NB4 (cell line): ENCODE results near the gene ZNF506.
"Not testable (repeated sequence)": the region's sequence is repeated elsewhere in the genome, so short reads cannot be mapped to it uniquely, and the experiment has no call there.

Experiments
- DNase-seq: peaks from one replicate; pipeline ENCODE4 v3.0.0; 2010; ENCODE audit warnings: low read depth
- H3K4me3 ChIP-seq: one replicate; pipeline ENCODE4 v1.5.1; 2011; ENCODE audit warnings: mild to moderate bottlenecking, low read depth, low read length, moderate library complexity
- MYC ChIP-seq: IDR thresholded peaks from 2 replicates; pipeline ENCODE4 v1.6.1; 2011; ENCODE audit warnings: low read depth, low read length
- POLR2A ChIP-seq: IDR thresholded peaks from 2 replicates; pipeline ENCODE4 v1.6.1; 2011; ENCODE audit warnings: mild to moderate bottlenecking; ENCODE audit not compliant: insufficient read length; ENCODE audit errors: extremely low read depth
- TF ChIP-seq, protein P1 (sequence below): IDR thresholded peaks from 2 replicates; pipeline ENCODE4 v1.6.1; 2011; ENCODE audit warnings: low read depth, low read length
- TF ChIP-seq, protein P2 (sequence below): IDR thresholded peaks from one replicate; pipeline ENCODE4 v1.5.1; 2012; ENCODE audit warnings: low read depth, low read length

ZNF506 gene

DNA sequence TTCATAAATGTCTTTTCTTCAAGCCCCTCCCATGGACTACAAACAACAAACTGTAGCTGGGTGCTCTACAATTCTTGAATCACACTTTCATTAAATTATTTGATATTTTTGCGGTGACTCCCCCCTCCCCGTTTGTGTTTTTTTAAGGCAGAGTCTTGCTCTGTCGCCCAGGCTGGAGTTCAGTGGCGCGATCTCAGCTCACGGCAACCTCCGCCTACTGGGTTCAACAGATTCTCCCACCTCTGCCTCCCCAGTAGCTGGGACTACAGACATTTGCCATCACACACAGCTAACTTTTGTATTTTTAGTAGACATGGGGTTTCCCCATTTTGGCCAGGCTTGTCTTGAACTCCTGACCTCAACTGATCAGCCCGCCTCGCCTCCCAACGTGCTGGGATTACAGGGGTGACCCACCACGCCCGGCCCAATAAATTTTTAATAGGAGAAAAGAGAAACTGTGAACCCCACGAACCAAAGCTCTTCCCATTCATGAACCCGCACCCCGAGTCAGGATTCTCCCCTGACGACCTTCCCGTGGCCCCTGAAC is 703 bp downstream of the ZNF506 start:
- no peak for DNase-seq
- peak overlapping the region; percentile 69 for H3K4me3 ChIP-seq
- TF ChIP-seq, protein P1, sequence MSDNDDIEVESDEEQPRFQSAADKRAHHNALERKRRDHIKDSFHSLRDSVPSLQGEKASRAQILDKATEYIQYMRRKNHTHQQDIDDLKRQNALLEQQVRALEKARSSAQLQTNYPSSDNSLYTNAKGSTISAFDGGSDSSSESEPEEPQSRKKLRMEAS: no peak
- no peak for TF ChIP-seq MYC
- TF ChIP-seq, protein P2, sequence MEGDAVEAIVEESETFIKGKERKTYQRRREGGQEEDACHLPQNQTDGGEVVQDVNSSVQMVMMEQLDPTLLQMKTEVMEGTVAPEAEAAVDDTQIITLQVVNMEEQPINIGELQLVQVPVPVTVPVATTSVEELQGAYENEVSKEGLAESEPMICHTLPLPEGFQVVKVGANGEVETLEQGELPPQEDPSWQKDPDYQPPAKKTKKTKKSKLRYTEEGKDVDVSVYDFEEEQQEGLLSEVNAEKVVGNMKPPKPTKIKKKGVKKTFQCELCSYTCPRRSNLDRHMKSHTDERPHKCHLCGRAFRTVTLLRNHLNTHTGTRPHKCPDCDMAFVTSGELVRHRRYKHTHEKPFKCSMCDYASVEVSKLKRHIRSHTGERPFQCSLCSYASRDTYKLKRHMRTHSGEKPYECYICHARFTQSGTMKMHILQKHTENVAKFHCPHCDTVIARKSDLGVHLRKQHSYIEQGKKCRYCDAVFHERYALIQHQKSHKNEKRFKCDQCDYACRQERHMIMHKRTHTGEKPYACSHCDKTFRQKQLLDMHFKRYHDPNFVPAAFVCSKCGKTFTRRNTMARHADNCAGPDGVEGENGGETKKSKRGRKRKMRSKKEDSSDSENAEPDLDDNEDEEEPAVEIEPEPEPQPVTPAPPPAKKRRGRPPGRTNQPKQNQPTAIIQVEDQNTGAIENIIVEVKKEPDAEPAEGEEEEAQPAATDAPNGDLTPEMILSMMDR: no peak
- no peak for TF ChIP-seq POLR2A

DNA sequence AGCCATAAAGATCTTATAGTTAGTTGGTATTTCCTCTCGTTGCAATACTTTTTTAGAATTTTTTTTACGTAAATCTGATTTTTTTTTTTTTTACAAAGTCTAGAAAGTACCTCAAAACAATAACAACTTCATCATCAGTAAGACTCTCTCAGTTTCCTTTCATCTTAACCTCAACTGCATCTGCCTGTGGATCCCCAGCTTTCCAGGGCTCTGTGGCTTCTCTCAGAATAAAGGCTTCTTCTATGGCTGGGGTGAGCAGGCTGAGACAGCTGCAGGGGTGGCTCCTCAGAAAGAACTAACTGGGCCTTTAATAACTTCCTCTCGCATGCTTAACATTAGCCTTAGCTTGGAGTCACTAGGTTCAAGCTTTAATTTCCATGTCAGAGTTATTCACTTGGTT is 4.2 kb downstream of the ZNF506 start:
- TF ChIP-seq MYC (no peak), POLR2A (no peak)
- TF ChIP-seq, protein P1: no peak
- TF ChIP-seq, protein P2: no peak
- no peak for DNase-seq
- no peak overlapping the region for H3K4me3 ChIP-seq

DNA sequence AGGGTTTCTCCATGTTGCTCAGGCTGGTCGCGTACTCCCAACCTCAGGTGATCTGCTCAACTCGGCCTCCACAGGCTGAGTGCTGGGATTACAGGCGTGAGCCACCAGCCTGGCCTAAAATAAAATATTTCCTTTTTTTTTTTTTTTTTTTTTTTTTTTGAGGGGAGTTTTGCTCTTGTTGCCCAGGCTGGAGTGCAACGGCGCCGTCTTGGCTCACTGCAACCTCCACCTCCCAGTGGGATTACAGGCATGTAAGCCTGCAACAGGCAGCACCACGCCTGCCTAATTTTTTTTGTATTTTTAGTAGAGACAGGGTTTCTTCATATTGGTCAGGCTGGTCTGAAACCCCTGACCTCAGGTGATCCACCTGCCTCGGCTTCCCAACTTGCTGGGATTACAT is 4.9 kb downstream of the ZNF506 start:
- no peak for DNase-seq
- no peak overlapping the region for H3K4me3 ChIP-seq
- no peak for TF ChIP-seq POLR2A
- TF ChIP-seq, protein P1: no peak
- TF ChIP-seq MYC: no peak
- TF ChIP-seq, protein P2: no peak

DNA sequence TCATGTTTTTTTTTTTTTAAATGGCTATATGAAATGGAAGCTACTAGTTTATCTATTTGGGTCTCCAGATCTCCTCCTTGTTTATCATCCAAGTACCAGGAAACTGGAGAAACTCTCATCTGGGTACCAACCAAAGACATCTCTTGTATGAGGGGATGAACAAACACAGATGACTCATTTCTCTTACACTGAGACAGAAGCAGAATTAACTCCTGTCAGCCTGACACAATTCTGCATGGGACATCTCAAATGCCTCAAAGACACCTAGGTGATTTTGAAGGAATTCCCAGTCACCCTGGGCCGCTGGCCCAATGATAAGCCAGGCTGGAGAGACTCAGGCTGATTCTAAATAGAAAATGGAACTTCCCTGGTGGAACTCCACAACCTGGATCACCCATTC is 9.6 kb downstream of the ZNF506 start:
- DNase-seq, H3K4me3 ChIP-seq: not testable (repeated sequence)

DNA sequence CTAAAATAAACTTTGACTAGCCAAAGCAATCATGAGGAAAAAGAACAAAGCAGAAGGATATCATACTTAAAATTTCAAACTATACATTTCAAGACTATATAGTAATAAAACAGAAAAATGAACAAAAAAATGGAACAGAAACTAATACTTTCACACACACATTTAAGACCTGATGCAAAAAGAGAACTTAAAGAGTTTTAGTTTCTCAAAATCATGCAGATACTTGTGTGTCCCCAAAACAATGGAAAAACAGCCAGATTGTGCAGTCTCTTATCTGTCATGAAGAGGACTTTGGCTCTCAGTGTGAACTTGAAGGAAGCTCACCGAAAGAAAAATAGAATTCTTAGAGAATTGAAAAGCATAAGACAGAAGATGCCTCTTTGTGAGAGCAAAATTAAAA is 16.1 kb downstream of the ZNF506 start:
- H3K4me3 ChIP-seq: no peak overlapping the region
- no peak for DNase-seq
- TF ChIP-seq MYC: no peak
- TF ChIP-seq, protein P2: no peak
- TF ChIP-seq, protein P1: no peak
- TF ChIP-seq POLR2A: no peak

DNA sequence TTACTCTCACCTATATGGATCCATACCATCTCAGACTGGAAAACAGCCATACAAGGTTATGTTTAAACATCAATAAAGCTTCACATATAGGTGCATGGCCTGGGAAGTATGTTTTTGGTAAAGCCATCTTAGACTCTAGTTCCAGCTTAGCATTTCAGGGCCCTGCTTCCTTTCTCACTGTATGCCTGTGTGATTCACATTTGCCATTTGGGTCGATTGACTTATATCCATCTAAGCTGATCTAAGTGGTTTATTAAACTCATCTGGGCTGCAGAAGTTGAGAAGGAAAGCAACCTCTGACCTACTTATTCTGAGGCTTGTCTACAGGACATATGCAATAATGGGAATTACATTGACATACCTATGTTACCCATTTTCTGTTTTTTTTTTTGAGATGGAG is 33.5 kb downstream of the ZNF506 start:
- DNase-seq: no peak
- no peak overlapping the region for H3K4me3 ChIP-seq
- TF ChIP-seq POLR2A (no peak), MYC (no peak)
- TF ChIP-seq, protein P1: no peak
- TF ChIP-seq, protein P2: no peak

DNA sequence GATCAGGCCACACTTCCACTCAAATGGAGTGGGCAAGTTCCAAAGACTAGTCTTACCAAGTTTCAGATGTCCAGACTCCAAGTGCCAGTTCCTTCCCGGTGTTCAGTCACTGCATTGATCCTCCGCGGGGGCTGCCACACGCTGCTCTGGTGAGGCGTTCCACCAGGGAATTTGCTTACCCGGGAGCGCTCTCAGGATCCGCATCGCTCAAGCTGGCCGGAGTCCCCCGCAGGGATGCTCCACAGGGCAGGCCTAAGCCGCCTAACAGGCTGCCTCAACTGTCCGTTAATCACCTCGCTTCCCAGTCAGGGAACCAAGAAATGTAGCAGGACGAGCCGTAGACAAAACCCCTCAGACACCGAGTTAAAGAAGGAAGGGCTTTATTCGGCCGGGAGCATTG is 36.1 kb downstream of the ZNF506 start:
- DNase-seq, H3K4me3 ChIP-seq: not testable (repeated sequence)
